Loucy (cell line): ENCODE data around the gene ACOT2.

Experiments used
- CTCF ChIP-seq: fragments of 200-600 bp; sonication (generic); conservative IDR thresholded peaks from 2 replicates; pipeline ENCODE4 v1.5.1; 2014; ENCODE audit warnings: mild to moderate bottlenecking, antibody characterized with exemption, low read length
- EZH2phosphoT487 ChIP-seq: fragments of 200-600 bp; IDR thresholded peaks from 2 replicates; pipeline ENCODE4 v1.6.1; 2018; ENCODE audit warnings: antibody characterized with exemption, mild to moderate bottlenecking, moderate library complexity, borderline replicate concordance

GRCh38 chr14:73606271-73606670, 37.3 kb downstream of the ACOT2 start:
- TF ChIP-seq CTCF, result no peak
- no peak for TF ChIP-seq EZH2phosphoT487
